IMR-90 (cell line): ENCODE data around the gene ZNF200. TPM values are rescaled to one million over a fixed set of nuclear protein-coding genes. Genes with fewer than 3 reads are reported as not detected.

Source experiments
- ATAC-seq: fragments of 200-7000 bp; cut with Tn5 transposase; 2 replicates; pipeline ENCODE4 v1.9.1; 2020; ENCODE audit warnings: low read depth, mild to moderate bottlenecking, moderate library complexity
- BruUV-seq: library from RNA; stranded (reverse); fragments of 400-500 nt; replicated peaks from 2 replicates; lab custom pipeline; 2021; lab: Mats Ljungman, UMichigan
- CTCF ChIA-PET: fragments of 300-600 bp; formaldehyde crosslinking; extraction: SDS; loops from one replicate; lab custom pipeline; 2021; ENCODE audit warnings: antibody characterized with exemption; lab: Yijun Ruan, JAX
- POLR2A ChIA-PET: fragments of 300-600 bp; sonication (Branson Sonifier 250); formaldehyde crosslinking; loops from one replicate; lab custom pipeline; 2022; ENCODE audit warnings: antibody characterized with exemption; ENCODE audit not compliant: unreplicated experiment; lab: Charles Lee
- DNase-seq: peaks from one replicate; pipeline ENCODE4 v3.0.0; 2013
- H2AFZ ChIP-seq: replicated peaks from 2 replicates; pipeline ENCODE3; 2013; ENCODE audit warnings: low read length, mild to moderate bottlenecking; ENCODE audit not compliant: poor library complexity
- H2AK5ac ChIP-seq: 2 replicates; pipeline ENCODE4 v1.6.1; 2013; ENCODE audit warnings: low read depth, low read length, inconsistent platforms
- H2AK9ac ChIP-seq: replicated peaks from 2 replicates; pipeline ENCODE3; 2013; ENCODE audit warnings: mild to moderate bottlenecking, low read depth, low read length, moderate library complexity; ENCODE audit not compliant: poor library complexity
- H2BK120ac ChIP-seq: 2 replicates; pipeline ENCODE4 v1.6.1; 2013; ENCODE audit warnings: low read depth, low read length, inconsistent platforms
- H2BK15ac ChIP-seq: 3 replicates; pipeline ENCODE4 v1.6.1; 2013; ENCODE audit warnings: low read depth, low read length, inconsistent platforms
- H2BK20ac ChIP-seq: 2 replicates; pipeline ENCODE4 v1.6.1; 2013; ENCODE audit warnings: low read depth, mild to moderate bottlenecking, inconsistent platforms, low read length, moderate library complexity
- H2BK5ac ChIP-seq: 2 replicates; pipeline ENCODE4 v1.6.1; 2013; ENCODE audit warnings: mild to moderate bottlenecking, low read depth, low read length, inconsistent platforms; ENCODE audit not compliant: poor library complexity, severe bottlenecking
- H3K14ac ChIP-seq: replicated peaks from 2 replicates; pipeline ENCODE4 v1.6.1; 2013; ENCODE audit warnings: low read depth, low read length, inconsistent platforms
- H3K18ac ChIP-seq: 2 replicates; pipeline ENCODE4 v1.6.1; 2013; ENCODE audit warnings: low read depth, low read length, control low read depth
- H3K23ac ChIP-seq: 2 replicates; pipeline ENCODE4 v1.6.1; 2013; ENCODE audit warnings: low read depth, low read length, inconsistent platforms
- H3K27ac ChIP-seq: 2 replicates; pipeline ENCODE4 v1.5.1; 2013; ENCODE audit warnings: mild to moderate bottlenecking, control low read depth, low read length; ENCODE audit not compliant: insufficient read depth
- H3K27me3 ChIP-seq: 2 replicates; pipeline ENCODE4 v1.6.1; 2013; ENCODE audit warnings: low read length; ENCODE audit not compliant: control insufficient read depth, insufficient read depth
- H3K36me3 ChIP-seq: 2 replicates; pipeline ENCODE4 v1.6.1; 2013; ENCODE audit warnings: low read length, mixed read lengths; ENCODE audit not compliant: control insufficient read depth, insufficient read depth
- H3K4ac ChIP-seq: 2 replicates; pipeline ENCODE4 v1.6.1; 2013; ENCODE audit warnings: low read depth, low read length, inconsistent platforms
- H3K4me1 ChIP-seq: 2 replicates; pipeline ENCODE4 v1.6.1; 2013; ENCODE audit warnings: low read length, mixed read lengths; ENCODE audit not compliant: control insufficient read depth, insufficient read depth
- H3K4me2 ChIP-seq: 2 replicates; pipeline ENCODE4 v1.6.1; 2013; ENCODE audit warnings: low read depth, mild to moderate bottlenecking, control low read depth, low read length, moderate library complexity
- H3K4me3 ChIP-seq: 2 replicates; pipeline ENCODE4 v1.5.1; 2013; ENCODE audit warnings: low read depth, mild to moderate bottlenecking, control low read depth, low read length, moderate library complexity; ENCODE audit not compliant: insufficient read depth
- H3K56ac ChIP-seq: 2 replicates; pipeline ENCODE4 v1.6.1; 2013; ENCODE audit warnings: low read length, inconsistent platforms; ENCODE audit not compliant: insufficient read depth; ENCODE audit errors: extremely low read depth
- H3K79me1 ChIP-seq, 2 experiments: 2 replicates each; pipeline ENCODE4 v1.6.1; 2013; ENCODE audit warnings: low read length in 2 of 2, inconsistent platforms in 1 of 2, low read depth in 1 of 2
- H3K9ac ChIP-seq: 2 replicates; pipeline ENCODE4 v1.6.1; 2013; ENCODE audit warnings: low read depth, low read length, control low read depth
- H3K9me1 ChIP-seq: 2 replicates; pipeline ENCODE4 v1.6.1; 2013; ENCODE audit warnings: low read length, inconsistent platforms; ENCODE audit not compliant: insufficient read depth
- H3K9me3 ChIP-seq: 2 replicates; pipeline ENCODE4 v1.6.1; 2013; ENCODE audit warnings: low read length; ENCODE audit not compliant: control insufficient read depth, insufficient read depth
- H4K20me1 ChIP-seq: 2 replicates; pipeline ENCODE4 v1.6.1; 2013; ENCODE audit warnings: low read length, inconsistent platforms; ENCODE audit not compliant: insufficient read depth
- H4K5ac ChIP-seq: 2 replicates; pipeline ENCODE4 v1.6.1; 2013; ENCODE audit warnings: mild to moderate bottlenecking, low read depth, low read length, control low read depth
- H4K8ac ChIP-seq, 2 experiments: 2 replicates each; pipeline ENCODE4 v1.6.1; 2013; ENCODE audit warnings: low read depth in 2 of 2, low read length in 2 of 2, control low read depth in 1 of 2, inconsistent platforms in 1 of 2
- H4K91ac ChIP-seq: 2 replicates; pipeline ENCODE4 v1.6.1; 2013; ENCODE audit warnings: low read depth, low read length, inconsistent platforms; ENCODE audit not compliant: insufficient read depth
- CEBPB ChIP-seq: IDR thresholded peaks from 2 replicates; pipeline ENCODE4 v1.6.1; 2012; ENCODE audit warnings: low read depth, low read length, improper control_type of control experiment
- SMC3 ChIP-seq: fragments of 150-350 bp; IDR thresholded peaks from 2 replicates; pipeline ENCODE4 v1.6.1; 2016; ENCODE audit warnings: low read depth, mild to moderate bottlenecking, antibody characterized with exemption, low read length, moderate library complexity
- WGBS, 2 experiments: methylation state at CpG; one replicate each; pipeline versions ENCODE4 v1.1.5 to v1.1.7; 2013; ENCODE audit warnings: missing lambda C conversion rate in 2 of 2; ENCODE audit not compliant: insufficient read length in 1 of 2; ENCODE audit errors: extremely low coverage in 2 of 2; 5-methylcytosine and 5-hydroxymethylcytosine counted together
- dilution Hi-C: fragments of 300-500 bp; cut with HindIII; formaldehyde crosslinking; loops from one replicate; pipeline ENCODE4 v1.14.3; 2018; ENCODE audit warnings: low sequenced_read_pairs; ENCODE audit not compliant: unreplicated experiment
- in situ Hi-C: fragments of 300-500 bp; cut with MboI; formaldehyde crosslinking; loops from 3 replicates; pipeline ENCODE4 v1.14.3; 2019; ENCODE audit warnings: low sequenced_read_pairs, inconsistent platforms, mixed read lengths
- intact Hi-C: fragments of 100-400 bp; cut with micrococcal nuclease; formaldehyde crosslinking; loops from 2 replicates; pipeline ENCODE4 v1.10.0; 2022
- polyA plus RNA-seq, 3 experiments: library from polyadenylated mRNA; depleted of rRNA; stranded (reverse); fragments of >200 nt; gene quantifications; 2 replicates each; pipeline ENCODE4 v1.2.3, GENCODE V29; 2012; ENCODE audit warnings: low replicate concordance in 1 of 3
- total RNA-seq: library from RNA; depleted of rRNA; stranded (reverse); fragments of >200 nt; gene quantifications from 2 replicates; pipeline ENCODE4 v1.2.3, GENCODE V29; 2012

The ZNF200 gene
- total and polyA plus RNA-seq, 2 of the 4 experiments (the other 2 are of a cell fraction) = 3.7 to 7.5 TPM

DNA sequence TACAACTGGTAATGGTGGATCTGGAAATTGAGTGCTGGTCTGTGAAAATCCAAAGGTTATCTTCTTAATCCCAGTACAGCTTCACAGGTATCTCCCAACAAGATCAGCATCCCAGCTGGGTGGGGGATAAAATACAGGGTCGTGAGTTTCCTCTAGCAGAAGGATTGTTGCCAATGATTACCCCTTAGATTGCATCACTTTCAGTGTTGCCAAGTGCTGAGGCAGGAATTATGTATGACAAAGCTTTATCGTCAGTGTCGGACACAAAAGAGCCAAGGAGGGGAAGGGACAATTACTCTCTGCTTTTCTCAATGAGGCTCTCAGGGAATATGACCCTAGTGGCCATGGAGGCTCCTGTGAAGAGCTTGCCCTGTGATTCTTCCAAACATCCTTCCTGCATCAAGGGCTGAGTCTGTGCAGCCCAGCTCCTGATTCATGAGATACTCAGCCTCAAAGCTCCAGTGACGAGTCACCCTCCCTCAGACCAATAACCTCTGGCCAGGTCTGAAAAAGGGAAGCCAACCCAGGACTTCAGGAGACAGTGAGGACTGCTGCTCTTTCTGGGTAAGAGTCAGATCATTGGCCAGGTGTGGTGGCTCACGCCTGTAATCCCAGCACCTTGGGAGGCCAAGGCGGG lies 31.9 kb downstream of the ZNF200 start:
- Histone ChIP-seq H3K4ac (no peak overlapping the region), H2AK9ac (no peak overlapping the region), H3K4me2 (no peak overlapping the region), H3K27me3 (peaks cover 3% of the 10 kb centered on the region; the same call in 1 of the 2 replicates), H2BK5ac (no peak overlapping the region), H3K23ac (no peak overlapping the region), H3K18ac (no peak overlapping the region), H3K14ac (no peak overlapping the region), H3K27ac (no peak overlapping the region), H2BK15ac (no peak overlapping the region), H2BK20ac (no peak overlapping the region), H3K9me1 (no peaks in the 10 kb centered on the region), H3K4me3 (no peak overlapping the region), H4K91ac (no peak overlapping the region), H3K79me1 (no peaks in the 10 kb centered on the region), H3K9ac (no peak overlapping the region), H3K9me3 (peaks cover 12% of the 10 kb centered on the region), H3K36me3 (no peaks in the 10 kb centered on the region), H4K20me1 (no peaks in the 10 kb centered on the region), H2BK120ac (no peak overlapping the region), H2AFZ (no peak overlapping the region), H4K8ac (no peak overlapping the region), H4K5ac (no peak overlapping the region), H3K56ac (no peak overlapping the region), H2AK5ac (no peak overlapping the region), H3K4me1 (no peaks in the 10 kb centered on the region)
- ATAC-seq (peak; percentile 51; the same call in 1 of the 2 replicates), DNase-seq (peak; percentile 28)
- TF ChIP-seq CEBPB = 0 out of 2 replicates have a peak, but pooled peaks have one; percentile 35
- no peak for TF ChIP-seq SMC3
- dilution Hi-C loops = no loop called here
- ChIA-PET CTCF (no interaction called here), POLR2A (no interaction called here)
- in situ Hi-C loops = no loop called here
- WGBS, 2 experiments = 61% methylated on average over 2 of the region's 6 CpGs; no CpG with 5 or more reads in 1 of the 2 experiments
- BruUV-seq = no TSS peak
- intact Hi-C loops = no loop called here
